HG03039 (cell line): Measurements from ENCODE around the gene ZNF804A.
"Not testable (repeated sequence)": the region's sequence is repeated elsewhere in the genome, so short reads cannot be mapped to it uniquely, and the experiment has no call there.

Source experiments
- ATAC-seq: cut with Tn5 transposase; IDR thresholded peaks from one replicate; pipeline ENCODE4 v1.9.1; 2021; ENCODE audit warnings: mild to moderate bottlenecking, moderate library complexity; ENCODE audit not compliant: unreplicated experiment

ZNF804A gene

DNA sequence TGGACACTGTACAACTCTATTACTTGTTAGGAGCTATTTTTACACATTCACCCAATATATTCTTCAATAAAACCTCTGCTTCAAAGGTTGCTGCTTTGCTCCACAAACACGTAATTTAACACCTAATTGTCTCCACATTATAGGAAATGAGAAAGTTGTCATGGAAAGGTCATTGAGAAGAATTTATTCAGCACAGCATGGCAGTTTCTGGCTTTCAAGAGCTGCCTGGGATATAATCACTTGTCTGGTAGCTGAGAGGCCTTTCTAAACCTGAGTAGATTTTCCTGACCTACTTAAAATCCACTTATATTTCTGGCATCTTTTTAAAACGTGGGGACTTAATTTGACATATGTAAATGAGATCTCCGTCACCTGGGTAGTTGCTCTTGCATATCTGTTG lies 216.1 kb downstream of the ZNF804A start:
- ATAC-seq: no peak

GRCh38 chr2:184815824-184816223 lies 217.5 kb downstream of the ZNF804A start:
- ATAC-seq: no peak

DNA sequence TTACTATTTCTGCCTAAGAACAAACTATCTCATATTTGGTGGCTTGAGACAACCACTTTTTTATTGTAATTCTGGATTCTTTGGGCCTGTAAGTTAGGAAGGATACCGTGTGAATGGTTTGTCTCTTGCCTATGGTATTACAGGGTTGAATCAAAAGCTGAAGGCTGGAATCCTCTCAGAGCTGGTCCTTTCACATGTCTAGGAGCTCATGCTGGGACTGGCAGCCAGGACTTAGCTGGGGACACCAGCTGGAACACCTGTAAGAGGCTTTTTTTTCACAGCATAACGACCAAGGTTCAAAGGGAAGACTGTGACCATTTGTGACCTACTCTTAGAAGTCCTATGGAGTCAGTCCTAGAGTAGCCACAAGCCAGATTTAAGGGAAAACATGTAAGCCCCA lies 226.3 kb downstream of the ZNF804A start:
- no peak for ATAC-seq

- no peak for ATAC-seq
Measured at GRCh38 chr2:184830531-184830930, 232.2 kb downstream of the ZNF804A start.

GRCh38 chr2:184834699-184835397 lies 236.5 kb downstream of the ZNF804A start:
- ATAC-seq: no peak

DNA sequence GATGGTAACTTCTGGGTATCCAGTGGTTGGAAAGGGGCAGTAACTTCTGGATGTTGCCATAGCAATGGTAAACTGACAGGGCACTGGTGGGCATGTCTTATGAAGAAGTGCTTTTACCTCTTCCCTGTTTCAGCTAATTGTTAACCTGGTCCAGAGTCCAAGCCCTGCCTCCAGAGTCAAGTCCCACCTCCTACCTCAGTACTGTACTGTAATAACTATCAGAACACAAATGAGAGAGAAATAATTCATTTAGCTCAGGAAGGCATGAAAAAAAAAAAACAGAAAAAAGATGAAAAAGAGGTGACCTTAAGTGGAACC lies 237.0 kb downstream of the ZNF804A start:
- no peak for ATAC-seq

DNA sequence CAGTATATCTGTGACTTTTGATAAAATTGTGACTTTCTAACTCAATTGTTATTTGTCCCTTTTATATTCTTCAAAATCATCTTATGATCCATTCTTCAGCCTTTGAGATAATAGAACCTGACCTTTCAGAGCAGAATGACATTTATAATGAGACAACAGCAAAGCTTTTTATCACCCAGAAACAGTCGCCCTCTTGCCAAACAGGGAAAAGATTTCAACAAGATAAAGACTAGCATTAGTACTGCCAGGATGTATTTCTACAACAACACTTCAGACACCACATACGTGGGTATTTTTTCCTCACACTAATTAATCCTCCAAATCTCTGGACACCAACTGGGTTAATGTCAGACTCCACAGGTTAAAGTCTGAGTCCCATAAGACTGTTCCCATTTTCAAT lies 249.0 kb downstream of the ZNF804A start:
- no peak for ATAC-seq

DNA sequence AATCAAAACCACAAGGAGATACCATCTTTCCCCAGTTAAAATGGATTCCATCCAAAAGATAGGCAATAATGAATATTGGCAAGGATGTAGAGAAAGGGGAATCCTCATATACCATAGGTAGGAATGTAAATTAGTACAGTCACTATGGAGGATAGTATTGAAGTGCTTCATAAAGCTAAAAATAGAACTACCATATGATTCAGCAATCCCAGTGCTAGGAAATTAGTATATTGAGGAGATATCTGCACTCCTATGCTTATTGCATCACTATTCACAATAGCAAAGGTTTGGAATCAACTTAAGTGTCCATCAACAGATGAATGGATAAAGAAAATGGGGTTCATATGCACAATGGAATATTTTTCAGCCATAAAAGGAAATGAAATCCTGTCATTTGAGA lies 251.2 kb downstream of the ZNF804A start:
- no peak for ATAC-seq

DNA sequence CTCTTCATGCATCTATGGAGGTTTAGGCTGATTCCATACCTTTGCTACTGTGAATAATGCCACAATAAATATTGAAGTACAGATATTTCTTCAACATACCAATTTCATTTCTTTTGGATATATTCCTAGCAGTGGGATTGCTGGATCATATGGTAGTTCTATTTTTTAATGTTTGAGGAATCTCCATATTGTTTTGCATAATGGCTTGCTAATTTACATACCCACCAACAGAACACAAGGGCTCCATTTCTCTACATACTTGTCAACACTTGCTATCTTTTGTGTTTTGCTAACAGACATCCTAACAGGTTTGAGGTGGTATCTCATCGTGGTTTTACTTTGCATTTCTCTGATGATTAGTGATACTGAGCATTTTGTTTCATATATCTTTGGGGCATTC lies 253.2 kb downstream of the ZNF804A start:
- ATAC-seq: no peak

DNA sequence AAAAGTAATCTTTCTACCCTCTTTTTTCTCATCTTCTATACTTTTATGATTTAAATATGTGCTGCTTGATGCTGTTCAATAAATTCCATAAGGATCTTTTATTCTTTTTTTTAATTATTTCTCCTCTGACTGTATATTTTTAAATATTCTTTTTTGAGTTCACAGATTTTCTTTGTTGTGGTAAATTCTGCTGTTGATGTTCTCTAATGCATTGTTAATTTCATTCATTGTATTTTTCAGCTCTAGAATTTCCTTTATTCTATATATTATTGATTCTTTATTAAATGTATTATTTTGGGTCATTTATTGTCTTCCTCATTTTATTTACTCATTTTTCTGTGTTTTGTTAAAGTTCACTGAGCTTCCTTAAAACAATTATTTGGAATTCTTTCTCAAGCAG lies 260.9 kb downstream of the ZNF804A start:
- ATAC-seq: no peak

DNA sequence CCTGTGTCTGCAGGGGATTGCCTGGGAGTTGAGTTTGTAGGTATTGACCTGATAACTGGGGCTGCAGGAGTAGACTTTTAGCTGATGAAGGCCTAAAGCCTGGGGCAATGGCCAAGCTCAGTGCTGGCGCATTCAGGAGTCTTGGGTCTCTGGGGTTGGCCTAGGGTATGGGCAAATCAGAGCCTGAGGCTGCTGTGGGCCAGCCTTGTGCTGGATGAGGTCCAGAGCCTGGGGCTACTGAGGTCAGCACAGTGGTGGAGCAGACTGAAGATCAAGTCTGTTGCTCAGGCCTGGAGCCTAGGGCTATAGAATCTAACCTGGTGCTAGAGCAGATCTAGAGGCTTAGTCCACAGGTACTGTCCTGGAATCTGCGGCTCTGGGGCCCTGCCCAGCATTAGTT lies 262.4 kb downstream of the ZNF804A start:
- ATAC-seq: no peak

- ATAC-seq: no peak
Measured at GRCh38 chr2:184875212-184875611, 276.9 kb downstream of the ZNF804A start.

DNA sequence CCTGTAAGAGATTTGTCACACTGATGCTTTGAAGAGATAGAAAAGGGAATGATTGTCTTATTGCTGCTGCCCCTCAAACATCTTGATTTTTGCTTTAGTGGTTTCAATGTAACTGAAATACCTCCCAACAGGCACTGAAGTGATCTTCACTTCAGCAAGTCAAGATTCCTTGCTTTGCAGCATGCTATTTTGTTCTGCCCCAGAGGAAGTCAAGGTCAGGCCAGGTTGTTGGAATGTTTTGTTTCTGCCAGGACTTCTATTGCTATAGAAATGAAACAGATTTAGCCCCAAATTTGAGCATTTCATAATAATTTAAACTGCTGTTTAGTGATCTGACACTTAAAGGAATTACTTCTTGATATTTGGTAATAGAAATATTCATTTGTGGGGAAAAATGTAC lies 277.6 kb downstream of the ZNF804A start:
- no peak for ATAC-seq

- no peak for ATAC-seq
Measured at GRCh38 chr2:184877909-184878308, 279.6 kb downstream of the ZNF804A start.

DNA sequence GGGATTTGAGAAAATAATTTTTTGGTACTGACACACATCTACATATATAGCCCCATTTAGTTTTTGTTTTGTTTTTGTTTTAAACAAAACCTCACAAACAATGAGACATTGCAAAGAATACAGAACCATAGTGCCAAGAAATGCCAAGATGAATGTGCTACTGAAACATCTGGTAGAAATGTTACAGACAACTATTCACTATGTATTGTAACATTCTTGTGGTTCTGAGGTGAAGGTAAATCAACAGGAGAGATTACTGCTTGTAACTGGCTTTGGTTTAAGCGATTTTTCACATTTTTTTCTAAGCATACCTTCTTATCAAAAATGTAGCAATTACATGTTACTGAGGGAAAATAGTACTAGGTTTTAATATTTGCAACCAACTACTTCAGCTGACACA lies 281.3 kb downstream of the ZNF804A start:
- no peak for ATAC-seq

- ATAC-seq: not testable (repeated sequence)
Measured at GRCh38 chr2:184886585-184886984, 288.3 kb downstream of the ZNF804A start.

DNA sequence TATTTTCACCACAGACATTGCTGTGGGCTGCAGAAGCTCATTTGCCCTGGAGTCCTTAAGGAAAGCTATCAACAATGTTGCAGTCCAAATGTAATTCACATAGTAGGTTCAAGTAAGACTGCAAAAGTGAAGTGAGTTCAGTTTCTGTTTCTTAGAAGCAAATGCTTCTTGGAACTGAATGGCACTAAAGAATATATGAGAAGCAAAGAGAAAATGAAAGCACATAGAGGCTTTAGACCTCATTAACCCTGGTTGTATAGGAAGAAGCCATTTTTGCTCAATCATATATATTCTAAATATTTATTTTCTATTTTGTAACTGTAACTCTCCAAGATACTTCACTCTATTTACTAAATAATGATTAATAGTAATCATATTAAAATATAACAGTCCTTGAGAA lies 292.0 kb downstream of the ZNF804A start:
- no peak for ATAC-seq

- ATAC-seq: no peak
Measured at GRCh38 chr2:184904991-184905390, 306.7 kb downstream of the ZNF804A start.

GRCh38 chr2:184906160-184906559 lies 307.8 kb downstream of the ZNF804A start:
- no peak for ATAC-seq

DNA sequence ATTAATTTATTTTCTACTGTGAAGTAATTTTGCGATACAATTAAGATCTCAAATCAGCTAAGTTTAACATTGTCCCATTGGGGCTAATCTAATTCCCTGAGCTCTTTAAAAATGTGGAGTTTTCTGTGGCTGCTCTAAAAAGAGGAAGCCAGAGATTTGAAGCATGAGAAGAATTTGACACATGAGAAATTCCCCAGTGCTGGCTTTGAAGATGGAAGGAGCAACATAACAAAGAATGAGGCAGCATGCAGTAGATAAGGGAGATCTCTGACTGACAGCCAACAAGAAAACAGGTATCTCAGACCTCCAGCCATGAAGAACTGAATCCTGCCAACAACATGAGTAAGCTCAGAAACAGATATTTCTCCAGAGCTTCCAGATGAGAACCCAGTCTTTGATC lies 308.4 kb downstream of the ZNF804A start:
- ATAC-seq: no peak

DNA sequence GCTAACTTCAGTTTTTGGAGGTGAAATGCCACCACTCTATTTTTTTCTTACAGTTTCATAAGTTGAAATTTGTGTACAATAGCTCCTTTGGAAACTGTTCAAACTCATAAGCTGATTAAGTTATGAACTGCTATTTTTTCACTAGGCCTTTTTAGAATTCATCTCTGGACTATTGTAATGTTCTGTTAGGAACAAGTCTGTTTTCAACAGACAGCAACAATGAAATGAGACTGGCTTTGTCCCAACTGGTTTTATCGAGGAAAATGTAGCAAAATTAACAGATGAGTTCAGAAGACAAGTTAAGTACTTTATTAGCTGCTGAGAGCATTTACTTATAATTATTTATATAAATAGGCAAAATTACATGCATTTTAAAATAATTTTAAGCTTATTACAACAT lies 310.6 kb downstream of the ZNF804A start:
- ATAC-seq: no peak

GRCh38 chr2:184920451-184920965 lies 322.2 kb downstream of the ZNF804A start:
- no peak for ATAC-seq

- no peak for ATAC-seq
Measured at GRCh38 chr2:184921676-184922075, 323.3 kb downstream of the ZNF804A start.
